Activated naive CD4-positive, alpha-beta T cell treated with anti-CD3 and anti-CD28 coated beads, Interleukin-2, amount 10 ng/mL, durations not matched to agents 7 days and 5 days (primary cell): ENCODE data around the gene ZNF467.

ENCODE experiments used
- CTCF ChIA-PET: fragments of 350-600 bp; sonication (Branson Sonifier 250); formaldehyde crosslinking; loops from one replicate; lab custom pipeline; 2021; ENCODE audit warnings: antibody characterized with exemption; lab: Charles Lee
- DNase-seq: peaks from one replicate; pipeline ENCODE4 v3.0.0-alpha.2; 2020
- H3K27ac Mint-ChIP-seq: one replicate; pipeline ENCODE4 v1.8.0; 2021; ENCODE audit warnings: mild to moderate bottlenecking, moderate library complexity, mixed read lengths
- H3K27me3 Mint-ChIP-seq: one replicate; pipeline ENCODE4 v1.8.0; 2021; ENCODE audit warnings: mild to moderate bottlenecking, mixed read lengths
- H3K36me3 Mint-ChIP-seq: one replicate; pipeline ENCODE4 v1.8.0; 2021; ENCODE audit warnings: mixed read lengths
- H3K4me1 Mint-ChIP-seq: one replicate; pipeline ENCODE4 v1.8.0; 2021; ENCODE audit warnings: mixed read lengths
- H3K4me3 Mint-ChIP-seq: one replicate; pipeline ENCODE4 v1.8.0; 2021; ENCODE audit warnings: mild to moderate bottlenecking, moderate library complexity, mixed read lengths
- H3K9me3 Mint-ChIP-seq: one replicate; pipeline ENCODE4 v1.8.0; 2021; ENCODE audit warnings: mixed read lengths

Gene ZNF467

DNA sequence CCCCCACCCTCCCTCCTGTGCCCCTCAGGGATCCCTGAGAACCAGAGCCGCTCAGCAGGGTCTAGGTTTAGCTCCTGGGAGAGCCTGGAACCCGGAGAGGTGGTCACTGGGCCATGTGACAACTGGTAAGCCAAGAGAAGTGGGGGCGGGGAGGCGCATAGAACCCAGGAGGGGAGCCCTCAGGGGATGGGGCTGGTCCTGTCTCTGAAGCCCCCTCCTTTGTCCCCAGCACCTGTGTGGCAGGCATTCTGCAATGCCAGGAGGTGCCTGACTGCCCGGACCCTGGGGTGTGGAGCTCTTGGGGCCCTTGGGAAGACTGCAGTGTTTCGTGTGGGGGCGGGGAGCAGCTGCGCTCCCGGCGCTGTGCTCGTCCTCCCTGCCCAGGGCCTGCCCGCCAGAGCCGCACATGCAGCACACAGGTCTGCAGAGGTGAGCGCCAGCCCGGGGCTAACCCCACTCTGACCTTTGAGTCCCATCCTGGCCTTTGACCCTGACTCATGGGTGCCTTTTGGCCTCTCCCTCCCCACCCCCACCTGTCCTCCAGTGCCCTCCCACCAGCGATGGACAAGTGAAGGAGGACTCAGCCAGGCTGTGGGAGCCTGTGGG is 42.4 kb upstream of the ZNF467 start:
- Mint-ChIP-seq H3K27ac (no peak overlapping the region), H3K4me3 (no peak overlapping the region), H3K9me3 (no peaks in the 10 kb centered on the region), H3K36me3 (no peaks in the 10 kb centered on the region), H3K27me3 (no peaks in the 10 kb centered on the region), H3K4me1 (no peaks in the 10 kb centered on the region)
- CTCF ChIA-PET = no interaction called here
- no peak for DNase-seq

DNA sequence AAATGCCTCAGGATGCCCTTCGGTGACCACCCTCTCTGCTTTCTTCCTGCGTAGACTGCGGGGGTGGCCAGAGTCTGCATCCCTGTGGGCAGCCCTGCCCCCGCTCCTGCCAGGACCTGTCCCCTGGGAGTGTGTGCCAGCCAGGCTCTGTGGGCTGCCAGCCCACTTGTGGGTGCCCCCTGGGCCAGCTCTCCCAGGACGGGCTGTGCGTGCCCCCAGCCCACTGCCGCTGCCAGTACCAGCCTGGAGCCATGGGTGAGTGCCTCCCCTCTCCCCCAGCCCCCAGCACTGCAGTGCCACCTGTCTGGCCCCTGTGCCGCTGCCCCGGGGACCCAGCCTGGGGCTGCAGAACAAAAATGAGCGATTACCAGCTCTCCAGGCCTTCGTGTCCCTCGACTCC is 41.7 kb upstream of the ZNF467 start:
- Mint-ChIP-seq H3K27ac (no peak overlapping the region), H3K36me3 (no peaks in the 10 kb centered on the region)

DNA sequence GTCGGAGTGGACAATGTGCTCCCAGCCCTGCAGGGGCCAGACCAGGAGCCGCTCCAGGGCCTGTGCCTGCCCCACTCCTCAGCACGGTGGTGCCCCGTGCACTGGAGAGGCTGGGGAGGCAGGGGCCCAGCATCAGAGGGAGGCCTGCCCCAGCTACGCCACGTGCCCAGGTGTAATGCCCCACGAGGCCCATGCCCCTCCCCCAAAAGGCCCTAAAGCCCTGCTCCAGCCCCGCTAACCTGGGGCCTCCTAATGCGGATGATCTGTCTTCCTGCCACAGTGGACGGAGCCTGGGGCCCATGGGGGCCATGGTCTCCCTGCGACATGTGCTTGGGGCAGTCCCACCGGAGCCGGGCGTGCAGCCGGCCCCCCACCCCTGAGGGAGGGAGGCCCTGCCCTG is 41.1 kb upstream of the ZNF467 start:
- H3K27me3 Mint-ChIP-seq = peaks cover 3% of the 10 kb centered on the region
- H3K27ac Mint-ChIP-seq = no peak overlapping the region
- no peak for DNase-seq
- CTCF ChIA-PET = interaction anchor here (1.0 to 1.2 kb wide), 2 partner anchors 9 to 14 kb away, joined by 3 to 4 read pairs; no protein-coding TSS in a partner anchor
- H3K9me3 Mint-ChIP-seq = no peaks in the 10 kb centered on the region
- no peaks in the 10 kb centered on the region for H3K36me3 Mint-ChIP-seq
- H3K4me3 Mint-ChIP-seq = no peak overlapping the region
- H3K4me1 Mint-ChIP-seq = no peaks in the 10 kb centered on the region

More for the DNA sequence above, 41.7 kb upstream of the ZNF467 start:
- Mint-ChIP-seq H3K9me3 (no peaks in the 10 kb centered on the region), H3K4me1 (no peaks in the 10 kb centered on the region), H3K4me3 (no peak overlapping the region), H3K27me3 (no peaks in the 10 kb centered on the region)
- DNase-seq = no peak
- CTCF ChIA-PET = no interaction called here

DNA sequence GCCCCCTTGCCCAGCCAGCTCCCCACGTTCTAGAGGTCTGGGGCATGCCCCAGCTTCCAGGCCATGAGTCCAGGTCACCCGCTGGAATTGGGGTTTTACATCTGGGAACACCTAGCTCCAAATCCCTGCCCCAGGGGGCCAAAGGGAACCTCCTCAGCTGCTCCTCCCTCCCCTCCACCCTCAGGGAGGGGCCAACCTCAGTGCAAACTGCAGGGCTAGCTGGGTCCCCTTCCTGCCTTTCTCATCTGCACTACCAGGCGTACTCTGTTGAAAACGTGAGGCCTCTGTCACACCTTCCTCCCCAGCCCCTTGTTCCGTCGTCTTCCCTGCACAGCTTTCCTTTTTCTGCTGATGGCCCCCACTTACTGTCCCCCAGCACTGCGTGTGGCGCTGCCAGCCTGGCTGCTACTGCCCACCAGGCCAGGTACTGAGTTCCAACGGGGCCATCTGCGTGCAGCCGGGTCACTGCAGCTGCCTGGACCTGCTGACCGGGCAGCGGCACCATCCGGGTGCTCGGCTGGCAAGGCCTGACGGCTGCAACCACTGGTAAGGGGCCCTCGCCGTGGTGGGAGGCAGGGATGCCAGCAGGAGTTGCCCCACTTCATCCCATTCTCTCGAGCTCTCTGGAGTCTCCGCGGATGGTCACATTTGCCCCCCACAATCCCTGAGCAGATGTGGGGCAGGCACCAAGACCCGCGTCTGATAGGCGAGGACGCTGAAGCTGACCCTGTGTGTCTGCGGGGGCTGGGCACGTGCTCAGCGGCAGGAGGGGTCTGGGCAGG is 40.1 kb upstream of the ZNF467 start:
- Mint-ChIP-seq H3K4me1 (no peaks in the 10 kb centered on the region), H3K4me3 (no peak overlapping the region), H3K27me3 (peaks cover 7% of the 10 kb centered on the region), H3K27ac (no peak overlapping the region), H3K9me3 (no peaks in the 10 kb centered on the region), H3K36me3 (no peaks in the 10 kb centered on the region)
- CTCF ChIA-PET = interaction anchor here (1.0 to 1.2 kb wide), 3 partner anchors 8 to 72 kb away, joined by 3 to 4 read pairs (median 3); no protein-coding TSS in a partner anchor
- no peak for DNase-seq

DNA sequence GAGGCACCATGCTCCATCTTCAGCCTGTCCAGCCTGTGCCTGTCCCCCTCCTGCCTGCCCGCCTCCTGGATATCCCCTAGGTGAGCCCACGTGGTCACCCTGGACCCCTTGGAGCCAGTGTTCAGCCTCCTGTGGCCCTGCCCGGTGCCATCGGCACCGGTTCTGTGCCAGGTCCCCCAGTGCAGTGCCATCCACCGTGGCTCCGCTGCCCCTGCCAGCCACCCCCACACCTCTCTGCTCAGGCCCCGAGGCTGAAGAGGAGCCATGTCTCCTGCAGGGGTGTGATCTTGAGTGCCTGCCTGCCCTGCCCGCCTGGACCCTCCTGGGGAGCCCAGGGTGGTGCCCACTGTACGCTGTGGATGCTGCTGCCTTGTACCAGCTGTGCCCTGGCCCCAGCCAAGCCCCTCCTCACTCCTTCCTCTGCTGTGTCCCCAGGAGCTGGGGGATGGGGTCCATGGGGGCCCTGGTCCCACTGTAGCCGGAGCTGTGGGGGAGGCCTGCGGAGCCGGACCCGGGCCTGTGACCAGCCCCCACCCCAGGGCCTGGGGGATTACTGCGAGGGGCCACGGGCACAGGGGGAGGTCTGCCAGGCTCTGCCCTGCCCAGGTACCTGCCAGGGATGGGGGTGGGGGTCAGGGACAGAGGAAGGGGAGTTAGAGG is 38.6 kb upstream of the ZNF467 start:
- no peak overlapping the region for H3K4me3 Mint-ChIP-seq
- CTCF ChIA-PET = interaction anchor here (1.4 kb wide), 1 partner anchor 15 kb away, joined by 3 read pairs; no protein-coding TSS in a partner anchor
- H3K4me1 Mint-ChIP-seq = no peaks in the 10 kb centered on the region
- peaks cover 11% of the 10 kb centered on the region for H3K27me3 Mint-ChIP-seq
- no peaks in the 10 kb centered on the region for H3K36me3 Mint-ChIP-seq
- DNase-seq = no peak
- no peaks in the 10 kb centered on the region for H3K9me3 Mint-ChIP-seq
- no peak overlapping the region for H3K27ac Mint-ChIP-seq

DNA sequence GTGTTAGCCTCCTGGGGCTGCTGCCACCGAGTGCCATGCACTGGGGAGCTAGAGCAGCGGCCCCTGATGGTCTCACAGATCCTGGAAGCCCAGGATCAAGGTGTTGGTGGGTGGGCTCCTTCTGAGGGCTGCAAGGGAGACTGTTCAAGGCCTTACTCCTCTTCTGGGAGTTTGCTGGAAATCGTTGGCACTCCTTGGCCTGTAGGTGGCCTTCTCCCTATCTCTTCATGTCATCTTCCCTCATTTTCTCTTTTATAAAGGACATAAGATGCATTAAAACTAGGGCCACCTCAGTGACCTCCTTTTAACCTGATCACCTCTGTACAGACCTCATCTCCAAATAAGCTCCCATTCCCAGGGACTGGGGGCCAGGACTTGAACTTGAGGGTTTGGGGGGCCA is 37.8 kb upstream of the ZNF467 start:
- DNase-seq = no peak
- Mint-ChIP-seq H3K27me3 (peaks cover 18% of the 10 kb centered on the region), H3K4me1 (no peaks in the 10 kb centered on the region), H3K36me3 (no peaks in the 10 kb centered on the region), H3K4me3 (no peak overlapping the region), H3K27ac (no peak overlapping the region), H3K9me3 (no peaks in the 10 kb centered on the region)
- CTCF ChIA-PET = interaction anchor here (1.4 kb wide), 1 partner anchor 14 kb away, joined by 3 read pairs; no protein-coding TSS in a partner anchor

DNA sequence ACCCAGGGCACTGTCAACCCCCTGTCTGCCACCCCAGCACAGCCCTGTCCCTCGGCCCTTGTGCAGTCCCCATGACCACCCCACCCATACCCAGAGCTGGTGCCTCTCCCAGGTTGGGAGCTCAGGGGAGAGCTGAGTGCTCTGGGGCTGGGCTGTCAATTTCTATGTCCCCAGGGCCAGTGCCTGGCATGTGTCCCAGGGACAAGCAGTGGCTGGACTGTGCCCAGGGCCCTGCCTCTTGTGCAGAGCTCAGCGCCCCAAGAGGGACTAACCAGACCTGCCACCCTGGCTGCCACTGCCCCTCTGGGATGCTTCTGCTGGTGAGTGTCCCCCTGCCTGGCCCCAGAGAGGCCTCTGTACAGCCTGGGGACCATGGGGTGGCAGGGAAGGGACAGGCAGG is 35.8 kb upstream of the ZNF467 start:
- no peak overlapping the region for H3K4me3 Mint-ChIP-seq
- no peaks in the 10 kb centered on the region for H3K36me3 Mint-ChIP-seq
- CTCF ChIA-PET = interaction anchor here (0.6 to 1.3 kb wide), 4 partner anchors 9 to 175 kb away, joined by 3 to 5 read pairs (median 4); no protein-coding TSS in a partner anchor
- H3K27me3 Mint-ChIP-seq = peaks cover 21% of the 10 kb centered on the region
- H3K27ac Mint-ChIP-seq = no peak overlapping the region
- no peaks in the 10 kb centered on the region for H3K4me1 Mint-ChIP-seq
- no peak for DNase-seq
- no peaks in the 10 kb centered on the region for H3K9me3 Mint-ChIP-seq

DNA sequence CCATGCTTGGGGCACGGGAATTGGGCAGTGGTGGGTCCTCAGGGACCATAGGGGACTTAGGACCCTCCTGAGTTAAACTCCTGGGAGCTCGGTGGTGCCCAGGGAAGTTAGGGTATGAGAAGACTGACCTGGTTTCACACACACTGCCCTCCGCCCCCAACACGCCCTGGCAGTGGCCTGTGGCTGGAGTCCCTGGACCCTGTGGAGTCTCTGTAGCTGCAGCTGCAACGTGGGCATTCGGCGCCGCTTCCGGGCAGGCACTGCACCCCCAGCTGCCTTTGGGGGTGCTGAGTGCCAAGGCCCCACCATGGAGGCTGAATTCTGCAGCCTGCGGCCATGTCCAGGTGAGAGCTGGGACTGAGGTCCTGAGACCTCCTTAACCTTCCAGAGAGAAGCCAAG is 34.9 kb upstream of the ZNF467 start:
- CTCF ChIA-PET = interaction anchor here (1.0 to 2.5 kb wide), 6 partner anchors 8 to 74 kb away, joined by 3 to 10 read pairs (median 4); no protein-coding TSS in a partner anchor
- no peaks in the 10 kb centered on the region for H3K9me3 Mint-ChIP-seq

DNA sequence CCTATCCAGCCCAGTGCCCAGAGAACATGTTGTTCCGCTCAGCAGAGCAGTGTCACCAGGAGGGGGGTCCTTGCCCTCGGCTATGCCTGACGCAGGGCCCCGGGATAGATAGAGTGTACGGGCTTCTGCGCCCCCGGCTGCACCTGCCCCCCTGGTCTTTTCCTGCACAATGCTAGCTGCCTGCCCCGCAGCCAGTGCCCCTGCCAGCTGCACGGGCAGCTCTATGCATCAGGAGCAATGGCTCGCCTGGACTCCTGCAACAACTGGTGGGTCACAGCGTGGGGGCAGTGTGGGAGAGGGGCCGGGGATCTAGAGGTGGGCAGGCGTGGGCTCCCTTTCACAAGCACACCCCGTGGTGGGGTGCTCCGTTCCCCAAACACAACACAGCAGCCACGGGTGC is 33.3 kb upstream of the ZNF467 start:
- no peak for DNase-seq
- no peak overlapping the region for H3K4me3 Mint-ChIP-seq
- H3K27me3 Mint-ChIP-seq = peaks cover 21% of the 10 kb centered on the region
- CTCF ChIA-PET = interaction anchor here (0.7 to 2.5 kb wide), 9 partner anchors 14 to 165 kb away, joined by 3 to 10 read pairs (median 5); no protein-coding TSS in a partner anchor
- no peaks in the 10 kb centered on the region for H3K4me1 Mint-ChIP-seq
- no peaks in the 10 kb centered on the region for H3K36me3 Mint-ChIP-seq
- H3K27ac Mint-ChIP-seq = no peak overlapping the region
- no peaks in the 10 kb centered on the region for H3K9me3 Mint-ChIP-seq

More for the DNA sequence above, 34.9 kb upstream of the ZNF467 start:
- H3K36me3 Mint-ChIP-seq = no peaks in the 10 kb centered on the region
- DNase-seq = no peak
- no peak overlapping the region for H3K4me3 Mint-ChIP-seq
- H3K4me1 Mint-ChIP-seq = no peaks in the 10 kb centered on the region
- H3K27ac Mint-ChIP-seq = no peak overlapping the region
- H3K27me3 Mint-ChIP-seq = peaks cover 21% of the 10 kb centered on the region

DNA sequence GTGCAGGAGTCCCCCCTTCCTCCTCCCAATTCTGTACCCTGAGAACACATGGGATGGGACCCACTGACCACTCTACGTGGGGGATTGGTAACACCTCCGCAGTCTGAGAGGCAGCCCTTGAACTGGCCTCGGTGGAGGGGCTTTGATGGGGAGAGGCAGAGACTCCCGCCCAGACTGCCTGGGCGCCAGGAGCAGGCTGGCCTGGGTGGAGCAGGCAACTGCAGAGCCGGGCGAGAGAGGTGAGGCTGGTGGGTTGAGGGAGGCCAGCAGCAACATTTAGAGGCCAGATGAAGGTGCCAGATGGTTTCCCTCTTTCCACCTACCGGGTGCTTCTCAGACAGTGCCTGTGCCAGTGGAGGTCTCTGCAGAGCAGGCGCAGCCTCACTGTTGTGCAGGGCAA is 30.7 kb upstream of the ZNF467 start:
- peaks cover 14% of the 10 kb centered on the region for H3K27me3 Mint-ChIP-seq
- no peak overlapping the region for H3K27ac Mint-ChIP-seq
- no peak overlapping the region for H3K4me3 Mint-ChIP-seq
- CTCF ChIA-PET = no interaction called here
- H3K9me3 Mint-ChIP-seq = no peaks in the 10 kb centered on the region
- no peaks in the 10 kb centered on the region for H3K4me1 Mint-ChIP-seq
- H3K36me3 Mint-ChIP-seq = no peaks in the 10 kb centered on the region
- no peak for DNase-seq

DNA sequence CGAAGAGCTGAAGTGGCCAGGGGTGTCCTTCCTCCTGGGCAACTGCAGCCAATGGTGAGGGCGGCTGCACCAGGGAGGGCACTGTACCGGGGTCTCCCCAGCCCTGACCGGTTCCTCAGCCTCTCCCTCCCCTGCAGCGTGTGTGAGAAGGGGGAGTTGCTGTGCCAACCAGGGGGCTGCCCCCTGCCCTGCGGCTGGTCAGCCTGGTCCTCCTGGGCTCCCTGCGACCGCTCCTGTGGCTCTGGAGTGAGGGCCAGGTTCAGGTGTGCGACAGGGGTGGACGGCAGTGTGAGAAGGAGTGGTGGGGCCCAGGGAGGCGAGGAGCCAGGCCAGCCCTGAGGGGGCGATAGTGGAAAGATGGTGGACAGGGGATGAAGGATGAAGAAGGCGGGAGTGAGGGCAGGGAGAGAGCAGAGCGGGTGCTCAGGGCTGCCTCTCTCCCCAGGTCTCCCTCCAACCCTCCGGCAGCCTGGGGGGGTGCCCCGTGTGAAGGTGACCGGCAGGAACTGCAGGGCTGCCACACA is 30.2 kb upstream of the ZNF467 start:
- no peak for DNase-seq
- H3K27me3 Mint-ChIP-seq = peaks cover 13% of the 10 kb centered on the region
- CTCF ChIA-PET = no interaction called here
- no peaks in the 10 kb centered on the region for H3K36me3 Mint-ChIP-seq
- no peaks in the 10 kb centered on the region for H3K9me3 Mint-ChIP-seq
- H3K4me3 Mint-ChIP-seq = no peak overlapping the region
- no peaks in the 10 kb centered on the region for H3K4me1 Mint-ChIP-seq
- no peak overlapping the region for H3K27ac Mint-ChIP-seq

DNA sequence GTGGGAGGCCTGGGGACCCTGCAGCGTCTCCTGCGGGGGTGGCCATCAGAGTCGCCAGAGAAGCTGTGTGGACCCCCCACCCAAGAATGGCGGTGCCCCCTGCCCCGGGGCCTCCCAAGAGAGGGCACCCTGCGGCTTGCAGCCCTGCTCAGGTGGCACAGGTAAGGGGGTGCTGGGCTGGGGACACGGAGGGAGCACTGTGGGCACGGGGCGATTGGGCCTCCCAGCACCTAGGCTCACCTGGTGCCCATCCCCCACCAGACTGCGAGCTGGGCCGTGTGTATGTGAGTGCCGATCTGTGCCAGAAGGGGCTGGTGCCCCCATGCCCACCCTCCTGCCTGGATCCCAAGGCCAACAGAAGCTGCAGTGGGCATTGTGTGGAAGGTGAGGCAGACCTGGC is 29.6 kb upstream of the ZNF467 start:
- CTCF ChIA-PET = interaction anchor here (1.1 kb wide), 1 partner anchor 140 kb away, joined by 3 read pairs; no protein-coding TSS in a partner anchor
- H3K27me3 Mint-ChIP-seq = peaks cover 13% of the 10 kb centered on the region
- no peaks in the 10 kb centered on the region for H3K36me3 Mint-ChIP-seq
- DNase-seq = no peak
- H3K4me1 Mint-ChIP-seq = no peaks in the 10 kb centered on the region
- no peak overlapping the region for H3K4me3 Mint-ChIP-seq
- no peaks in the 10 kb centered on the region for H3K9me3 Mint-ChIP-seq
- H3K27ac Mint-ChIP-seq = no peak overlapping the region

DNA sequence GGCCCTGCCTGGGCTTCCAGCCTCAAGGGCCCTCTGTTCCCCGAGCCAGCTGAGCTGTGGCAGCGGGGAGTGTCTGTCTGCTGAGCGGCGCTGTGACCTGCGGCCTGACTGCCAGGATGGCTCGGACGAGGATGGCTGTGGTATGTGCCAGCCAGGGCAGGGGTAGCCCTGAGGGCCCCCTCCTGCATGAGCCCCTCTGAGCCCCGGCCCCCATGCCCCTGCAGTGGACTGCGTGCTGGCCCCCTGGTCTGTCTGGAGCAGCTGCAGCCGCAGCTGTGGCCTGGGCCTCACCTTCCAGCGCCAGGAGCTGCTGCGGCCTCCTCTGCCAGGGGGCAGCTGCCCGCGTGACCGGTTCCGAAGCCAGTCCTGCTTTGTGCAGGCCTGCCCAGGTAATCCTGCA is 28.4 kb upstream of the ZNF467 start:
- Mint-ChIP-seq H3K9me3 (no peaks in the 10 kb centered on the region), H3K36me3 (no peaks in the 10 kb centered on the region), H3K27ac (no peak overlapping the region), H3K27me3 (peaks cover 8% of the 10 kb centered on the region), H3K4me3 (no peak overlapping the region), H3K4me1 (no peaks in the 10 kb centered on the region)
- no peak for DNase-seq
- CTCF ChIA-PET = interaction anchor here (0.7 to 1.0 kb wide), 2 partner anchors 59 to 140 kb away, joined by 3 to 4 read pairs; no protein-coding TSS in a partner anchor
